SU-DHL-6 (cell line): Measurements from ENCODE around the gene CST3.
"Not testable (repeated sequence)": the region's sequence is repeated elsewhere in the genome, so short reads cannot be mapped to it uniquely, and the experiment has no call there.

Source experiments
- H2AFZ ChIP-seq: fragments of 200-600 bp; sonication (generic); 2 replicates; pipeline ENCODE4 v1.6.1; 2014; ENCODE audit warnings: low read depth, mild to moderate bottlenecking, moderate library complexity, mixed read lengths, antibody characterized with exemption, low read length; ENCODE audit not compliant: severe bottlenecking
- H3F3A ChIP-seq: fragments of 200-600 bp; shearing (Covaris generic); 2 replicates; pipeline ENCODE4 v1.6.0; 2016; ENCODE audit warnings: antibody characterized with exemption, mild to moderate bottlenecking; ENCODE audit not compliant: insufficient read depth
- H3K27ac ChIP-seq: fragments of 200-600 bp; sonication (generic); 2 replicates; pipeline ENCODE4 v1.5.1; 2016; ENCODE audit warnings: low read depth, mild to moderate bottlenecking, low read length, moderate library complexity, mixed read lengths
- H3K27me3 ChIP-seq: fragments of 200-600 bp; sonication (generic), shearing (Covaris generic); 2 replicates; pipeline ENCODE4 v1.6.0; 2014; ENCODE audit warnings: mild to moderate bottlenecking, low read length
- H3K36me3 ChIP-seq: fragments of 200-600 bp; sonication (generic); 2 replicates; pipeline ENCODE4 v1.6.1; 2014; ENCODE audit warnings: mild to moderate bottlenecking, low read length, mixed read lengths
- H3K4me2 ChIP-seq: fragments of 300-600, 200-600 bp; shearing (Covaris generic), sonication (generic); 2 replicates; pipeline ENCODE4 v1.6.0; 2014; ENCODE audit warnings: low read length, low read depth, mild to moderate bottlenecking; ENCODE audit not compliant: poor library complexity, severe bottlenecking
- H3K4me3 ChIP-seq: fragments of 200-600 bp; sonication (generic); 2 replicates; pipeline ENCODE4 v1.5.1; 2014; ENCODE audit warnings: antibody characterized with exemption, low read length, mild to moderate bottlenecking, mixed read lengths; ENCODE audit not compliant: insufficient read depth, poor library complexity, severe bottlenecking
- H3K79me2 ChIP-seq: fragments of 200-600 bp; sonication (generic); 2 replicates; pipeline ENCODE4 v1.6.1; 2014; ENCODE audit warnings: mild to moderate bottlenecking, low read length, moderate library complexity; ENCODE audit not compliant: insufficient read depth
- H3K9ac ChIP-seq: fragments of 200-600 bp; sonication (generic); 2 replicates; pipeline ENCODE4 v1.7.0; 2014; ENCODE audit warnings: mild to moderate bottlenecking, low read length
- H3K9me2 ChIP-seq: fragments of 200-600 bp; sonication (generic); replicated peaks from 2 replicates; pipeline ENCODE4 v1.6.1; 2014; ENCODE audit warnings: low read length; ENCODE audit not compliant: insufficient read depth
- H3K9me3 ChIP-seq: fragments of 200-600 bp; sonication (generic); 2 replicates; pipeline ENCODE4 v1.6.1; 2014; ENCODE audit warnings: low read length, mixed read lengths; ENCODE audit not compliant: insufficient read depth
- H4K20me1 ChIP-seq: fragments of 200-600 bp; sonication (generic); 2 replicates; pipeline ENCODE4 v1.6.1; 2014; ENCODE audit warnings: low read depth, mild to moderate bottlenecking, antibody characterized with exemption, low read length, moderate library complexity, mixed read lengths
- CTCF ChIP-seq: fragments of 200-600 bp; sonication (generic); IDR thresholded peaks from one replicate; pipeline ENCODE4 v1.5.1; 2017; ENCODE audit warnings: antibody characterized with exemption, mild to moderate bottlenecking, low read length, moderate library complexity; ENCODE audit not compliant: insufficient read depth, poor library complexity, severe bottlenecking
- EZH2phosphoT487 ChIP-seq: fragments of 200-600 bp; sonication (generic), shearing (Covaris generic); conservative IDR thresholded peaks from 2 replicates; pipeline ENCODE4 v1.6.1; 2018; ENCODE audit warnings: mild to moderate bottlenecking, antibody characterized with exemption, low read length, moderate library complexity, mixed read lengths

CST3 gene

GRCh38 chr20:23638309-23638708 lies 554 bp upstream of the CST3 start:
- TF ChIP-seq EZH2phosphoT487: no peak
- no peak for TF ChIP-seq CTCF
- H3K9me2 ChIP-seq: no peaks in the 10 kb centered on the region
- H3K79me2 ChIP-seq: no peaks in the 10 kb centered on the region
- no peaks in the 10 kb centered on the region for H4K20me1 ChIP-seq
- H3K27ac ChIP-seq: no peak overlapping the region
- no peaks in the 10 kb centered on the region for H3K27me3 ChIP-seq
- H2AFZ ChIP-seq: no peak overlapping the region
- no peak overlapping the region for H3K9ac ChIP-seq
- H3K4me3 ChIP-seq: no peak overlapping the region
- H3K4me2 ChIP-seq: no peak overlapping the region
- H3K9me3 ChIP-seq: no peaks in the 10 kb centered on the region
- no peaks in the 10 kb centered on the region for H3F3A ChIP-seq
- H3K36me3 ChIP-seq: no peaks in the 10 kb centered on the region

DNA sequence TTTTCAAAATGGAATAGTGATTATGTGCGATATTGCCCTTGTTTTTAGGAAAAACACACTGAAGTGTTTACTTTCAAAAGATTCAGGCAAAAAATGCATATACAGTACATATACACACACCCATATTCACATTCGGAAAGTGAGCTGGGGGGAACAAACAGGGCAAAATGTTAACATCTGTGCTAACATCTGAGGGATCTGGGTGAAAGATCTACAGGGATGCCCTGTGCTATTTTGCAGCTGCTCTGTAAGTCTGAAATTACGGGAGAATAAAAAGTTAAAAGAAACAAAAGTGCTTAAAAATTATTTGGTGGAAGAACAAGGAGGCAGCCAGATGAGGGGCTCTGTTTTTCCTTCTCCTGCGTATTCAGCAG lies 860 bp downstream of the CST3 start:
- TF ChIP-seq CTCF (no peak), EZH2phosphoT487 (no peak)

DNA sequence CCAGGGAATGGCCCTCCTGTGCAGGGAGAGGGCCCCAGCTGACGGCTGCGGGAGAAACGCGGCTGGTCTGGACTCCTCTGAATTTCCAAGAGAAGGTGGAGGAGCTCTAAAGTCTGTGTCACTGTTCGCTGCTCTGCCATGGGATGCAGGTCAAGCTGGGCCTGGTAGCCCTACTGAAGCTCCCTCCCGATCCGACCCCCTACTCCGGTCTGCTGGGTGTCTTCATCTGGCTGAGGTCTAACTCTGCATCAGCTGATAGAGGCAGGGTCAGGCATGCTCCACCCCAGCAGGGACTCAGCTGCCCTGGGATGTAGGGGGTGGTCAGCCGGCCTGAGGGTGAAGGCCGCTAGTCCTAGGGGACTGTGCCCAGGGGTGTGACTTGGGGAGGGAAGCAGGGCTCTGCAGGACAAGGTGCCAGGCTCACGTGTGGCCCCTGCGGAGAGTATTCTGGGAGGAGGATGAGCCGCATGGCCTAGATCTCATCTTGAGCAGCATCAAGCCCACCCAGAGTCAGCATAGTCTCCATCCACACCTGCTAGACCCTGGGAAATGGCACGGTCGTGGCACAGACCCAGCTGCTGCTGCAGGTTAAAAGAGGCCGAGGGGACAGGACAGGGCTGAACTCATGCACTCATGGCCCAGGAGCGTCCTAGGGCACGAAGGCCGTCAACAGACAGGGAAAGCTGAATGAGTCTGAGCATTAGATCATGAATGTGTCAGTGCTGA lies 1.4 kb downstream of the CST3 start:
- Histone ChIP-seq H3K4me2 (no peak overlapping the region), H3K4me3 (no peak overlapping the region), H2AFZ (no peak overlapping the region), H3K9ac (no peak overlapping the region), H3K27me3 (no peaks in the 10 kb centered on the region), H3K9me3 (no peaks in the 10 kb centered on the region), H4K20me1 (no peaks in the 10 kb centered on the region), H3K79me2 (no peaks in the 10 kb centered on the region), H3K36me3 (no peaks in the 10 kb centered on the region), H3F3A (no peaks in the 10 kb centered on the region), H3K9me2 (no peaks in the 10 kb centered on the region), H3K27ac (no peak overlapping the region)
- TF ChIP-seq CTCF (no peak), EZH2phosphoT487 (no peak)

More for the DNA sequence above, 860 bp downstream of the CST3 start:
- Histone ChIP-seq H3K27ac (no peak overlapping the region), H3K4me2 (no peak overlapping the region), H3K79me2 (no peaks in the 10 kb centered on the region), H4K20me1 (no peaks in the 10 kb centered on the region), H3K9me2 (no peaks in the 10 kb centered on the region), H3K9ac (no peak overlapping the region), H3F3A (no peaks in the 10 kb centered on the region), H2AFZ (no peak overlapping the region), H3K9me3 (no peaks in the 10 kb centered on the region), H3K27me3 (no peaks in the 10 kb centered on the region), H3K4me3 (no peak overlapping the region), H3K36me3 (no peaks in the 10 kb centered on the region)

DNA sequence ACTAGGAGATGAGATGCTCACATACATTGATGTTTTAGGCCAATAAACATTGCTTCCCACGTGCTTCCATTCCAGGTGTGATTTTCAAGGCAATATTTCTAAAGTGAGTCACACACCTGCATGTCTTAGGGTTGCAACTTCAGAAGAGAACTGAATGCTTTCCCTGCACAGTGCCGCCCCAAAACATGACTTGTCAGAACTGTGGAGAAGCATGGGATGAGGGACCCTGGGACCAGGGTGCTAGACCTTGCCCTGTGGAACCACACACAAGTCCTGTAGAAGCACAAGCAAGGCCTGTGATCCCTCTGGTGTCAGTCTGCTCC lies 2.0 kb downstream of the CST3 start:
- H3K36me3 ChIP-seq, H3K9ac ChIP-seq, H4K20me1 ChIP-seq, H3K9me3 ChIP-seq, H2AFZ ChIP-seq, H3K79me2 ChIP-seq, H3K27me3 ChIP-seq, H3K4me2 ChIP-seq, H3K27ac ChIP-seq, H3K4me3 ChIP-seq, H3K9me2 ChIP-seq, H3F3A ChIP-seq: not testable (repeated sequence)
